ENCODE measurements around the gene GIPC2.

The GIPC2 gene

DNA sequence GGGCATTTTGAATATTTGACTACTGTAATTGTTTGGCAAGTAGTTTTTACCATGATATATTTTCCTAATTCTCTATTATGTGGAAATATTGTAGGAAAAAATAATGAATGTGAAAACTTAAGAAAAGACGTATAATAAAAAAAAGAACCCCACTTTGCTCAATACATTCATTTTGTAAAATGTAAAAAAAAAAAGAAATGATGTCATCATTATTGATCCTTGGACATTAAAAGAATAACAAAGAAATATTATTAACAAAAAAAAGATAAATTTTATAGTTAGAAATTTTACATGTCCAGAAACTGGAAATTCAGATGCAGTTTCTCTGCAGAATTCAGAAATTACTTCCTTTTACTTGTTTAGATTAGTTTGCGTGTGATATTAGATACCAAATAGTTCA lies 5.2 kb downstream of the GIPC2 start:
- no peak overlapping the region for H3K27ac ChIP-seq
- DNase-seq (ENCODE audit: low spot score), result no peak
- CTCF ChIA-PET, result no interaction called here
- POLR2A ChIA-PET (ENCODE audit: low non-redundant PET), result no interaction called here
- TF ChIP-seq, protein P1, sequence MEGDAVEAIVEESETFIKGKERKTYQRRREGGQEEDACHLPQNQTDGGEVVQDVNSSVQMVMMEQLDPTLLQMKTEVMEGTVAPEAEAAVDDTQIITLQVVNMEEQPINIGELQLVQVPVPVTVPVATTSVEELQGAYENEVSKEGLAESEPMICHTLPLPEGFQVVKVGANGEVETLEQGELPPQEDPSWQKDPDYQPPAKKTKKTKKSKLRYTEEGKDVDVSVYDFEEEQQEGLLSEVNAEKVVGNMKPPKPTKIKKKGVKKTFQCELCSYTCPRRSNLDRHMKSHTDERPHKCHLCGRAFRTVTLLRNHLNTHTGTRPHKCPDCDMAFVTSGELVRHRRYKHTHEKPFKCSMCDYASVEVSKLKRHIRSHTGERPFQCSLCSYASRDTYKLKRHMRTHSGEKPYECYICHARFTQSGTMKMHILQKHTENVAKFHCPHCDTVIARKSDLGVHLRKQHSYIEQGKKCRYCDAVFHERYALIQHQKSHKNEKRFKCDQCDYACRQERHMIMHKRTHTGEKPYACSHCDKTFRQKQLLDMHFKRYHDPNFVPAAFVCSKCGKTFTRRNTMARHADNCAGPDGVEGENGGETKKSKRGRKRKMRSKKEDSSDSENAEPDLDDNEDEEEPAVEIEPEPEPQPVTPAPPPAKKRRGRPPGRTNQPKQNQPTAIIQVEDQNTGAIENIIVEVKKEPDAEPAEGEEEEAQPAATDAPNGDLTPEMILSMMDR (conservative IDR thresholded peaks at IDR 0.05; ENCODE audit: low read depth), result no peak

DNA sequence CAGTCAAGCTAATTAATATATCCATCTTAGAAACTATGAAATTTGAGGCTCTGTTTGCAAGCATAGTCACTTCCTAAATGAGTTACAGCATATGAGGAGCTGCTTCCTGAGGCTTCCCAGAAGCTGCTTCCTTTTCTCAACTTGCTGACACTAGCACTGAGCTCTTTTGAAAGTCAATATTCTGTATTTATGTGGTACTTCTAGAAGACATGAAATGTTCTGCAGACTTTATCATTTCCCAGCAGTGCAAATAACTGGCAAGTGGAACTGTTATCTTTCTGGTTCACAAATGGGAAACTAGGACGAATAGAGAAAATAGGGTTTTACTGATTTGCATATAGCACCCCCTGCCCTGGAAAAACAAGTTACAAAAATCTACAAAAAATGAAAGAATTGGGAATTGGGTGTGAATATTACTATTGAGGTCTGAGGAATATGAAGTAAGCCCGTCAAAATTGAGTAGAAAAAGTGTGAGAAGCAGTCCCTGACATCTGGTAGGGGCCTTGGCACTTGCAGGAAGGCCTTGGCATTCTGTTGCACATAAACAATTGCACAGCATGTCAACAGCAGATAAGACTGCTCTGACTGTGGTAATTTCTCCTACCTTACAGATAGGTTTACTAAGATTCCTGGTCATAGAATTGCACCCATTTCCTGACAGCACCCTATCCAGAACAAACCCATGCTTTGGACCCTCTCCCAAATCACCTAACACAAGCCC lies 7.1 kb downstream of the GIPC2 start:
- DNase-seq (ENCODE audit: low spot score), result no peak
- POLR2A ChIA-PET (ENCODE audit: low non-redundant PET), result no interaction called here
- no peak overlapping the region for H3K27ac ChIP-seq
- CTCF ChIA-PET, result interaction anchor here (0.6 kb wide), 1 partner anchor 318 kb away, joined by 7 read pairs; no protein-coding TSS in a partner anchor
- TF ChIP-seq, protein P1 (conservative IDR thresholded peaks at IDR 0.05; ENCODE audit: low read depth), result no peak

DNA sequence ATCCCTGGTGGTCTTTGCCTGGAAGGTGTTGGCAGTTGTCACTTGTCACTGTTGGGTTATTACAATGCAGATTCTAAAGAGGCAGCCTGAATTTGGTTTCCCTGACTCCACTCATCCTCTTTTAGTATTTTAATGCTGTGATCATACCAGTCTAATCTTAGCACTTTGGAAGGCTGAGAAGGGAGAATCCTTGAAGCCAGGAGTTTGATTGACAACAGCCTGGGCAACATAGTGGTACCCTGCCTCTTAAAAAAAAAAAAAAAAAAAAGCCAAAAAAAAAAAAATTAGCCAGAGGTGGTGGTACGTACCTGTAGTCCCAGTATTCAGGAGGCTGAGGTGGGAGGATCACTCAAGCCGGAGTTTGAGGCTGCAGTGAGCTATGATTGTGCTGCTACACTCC lies 7.7 kb downstream of the GIPC2 start:
- H3K27ac ChIP-seq, result no peak overlapping the region
- DNase-seq (ENCODE audit: low spot score), result no peak
- CTCF ChIA-PET, result no interaction called here
- TF ChIP-seq, protein P1 (conservative IDR thresholded peaks at IDR 0.05; ENCODE audit: low read depth), result no peak
- POLR2A ChIA-PET (ENCODE audit: low non-redundant PET), result no interaction called here

DNA sequence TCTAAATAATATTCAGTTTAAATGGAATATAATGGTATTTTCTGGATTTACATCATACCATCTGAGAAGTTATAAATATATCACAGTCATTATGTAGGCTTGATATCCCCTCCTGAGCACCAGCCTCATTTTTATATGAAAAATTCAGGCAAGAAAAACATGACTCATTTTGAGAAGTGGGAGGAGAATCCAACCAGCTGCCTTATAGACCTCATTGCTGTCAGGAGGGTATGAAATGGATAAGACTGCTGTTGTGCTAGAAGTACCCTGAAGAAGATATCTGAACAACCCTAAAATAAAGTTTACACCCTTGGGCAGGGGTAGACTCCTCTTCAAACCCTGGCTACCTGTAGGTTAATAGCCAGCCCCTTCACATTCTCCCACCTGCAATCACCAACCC lies 8.8 kb downstream of the GIPC2 start:
- no peak overlapping the region for H3K27ac ChIP-seq
- DNase-seq (ENCODE audit: low spot score), result no peak
- POLR2A ChIA-PET (ENCODE audit: low non-redundant PET), result no interaction called here
- CTCF ChIA-PET, result no interaction called here
- TF ChIP-seq, protein P1 (conservative IDR thresholded peaks at IDR 0.05; ENCODE audit: low read depth), result no peak

DNA sequence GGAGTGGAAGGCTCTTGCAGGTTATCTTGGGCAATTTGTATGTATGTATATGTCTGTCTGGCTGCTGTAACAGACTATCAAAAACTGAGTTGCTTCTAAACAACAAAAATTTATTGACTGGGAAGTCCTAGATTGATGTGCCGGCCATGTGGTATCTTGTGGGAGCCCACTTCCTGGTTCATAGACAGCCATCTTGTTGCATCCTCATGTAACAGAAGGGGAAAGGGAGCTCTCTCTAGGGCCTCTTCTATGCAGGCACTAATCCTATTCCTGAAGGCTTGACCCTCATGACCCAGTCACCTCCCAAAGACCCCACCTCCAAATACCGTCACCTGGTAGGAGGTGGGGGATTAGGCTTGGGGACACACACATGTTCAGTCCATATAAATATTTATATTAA lies 9.2 kb downstream of the GIPC2 start:
- DNase-seq (ENCODE audit: low spot score), result no peak
- no peak overlapping the region for H3K27ac ChIP-seq
- POLR2A ChIA-PET (ENCODE audit: low non-redundant PET), result no interaction called here
- TF ChIP-seq, protein P1 (conservative IDR thresholded peaks at IDR 0.05; ENCODE audit: low read depth), result no peak
- CTCF ChIA-PET, result no interaction called here

DNA sequence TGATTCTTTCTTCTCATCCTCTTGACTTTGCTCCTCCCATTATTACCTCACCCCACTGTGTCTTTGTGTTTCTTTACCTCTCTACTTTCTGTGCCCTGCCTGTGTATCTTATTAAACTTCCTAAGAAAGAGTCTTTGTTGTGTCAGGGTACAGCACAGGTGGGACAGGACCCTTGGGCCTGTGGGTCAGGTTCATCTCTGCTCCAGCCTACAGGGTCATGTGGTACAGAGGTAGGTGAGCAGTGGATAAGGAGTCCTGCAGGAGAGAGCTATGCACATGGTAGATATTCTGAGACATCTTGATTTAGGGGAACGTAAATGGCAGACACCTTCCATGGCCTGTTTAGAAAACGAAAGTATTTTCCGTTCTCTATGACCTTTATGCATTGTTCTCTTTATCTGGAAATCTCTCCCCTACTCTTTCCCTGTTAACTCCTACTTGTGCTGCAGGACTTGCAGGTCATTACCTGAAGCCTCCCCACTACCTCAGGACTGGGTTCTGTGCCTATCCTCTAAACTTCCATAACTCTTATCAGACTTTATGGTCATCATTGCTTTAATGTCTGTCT lies 9.9 kb downstream of the GIPC2 start:
- no peak for DNase-seq (ENCODE audit: low spot score)
- no peak overlapping the region for H3K27ac ChIP-seq
- TF ChIP-seq, protein P1 (conservative IDR thresholded peaks at IDR 0.05; ENCODE audit: low read depth), result no peak
- ChIA-PET POLR2A (ENCODE audit: low non-redundant PET) (no interaction called here), CTCF (no interaction called here)
